ENCODE results near the gene SCAPER.

The SCAPER gene

GRCh38 chr15:76353903-76354302, 551.2 kb downstream of the SCAPER start:
- Histone ChIP-seq H3K4me2 (ENCODE audit: insufficient read depth, low read length, poor library complexity, severe bottlenecking) (no peak overlapping the region), H2AK5ac (ENCODE audit: low read depth, low read length) (no peak overlapping the region), H3K23ac (ENCODE audit: low read depth, low read length, poor library complexity) (no peak overlapping the region), H3K9ac (ENCODE audit: low read depth, low read length, poor library complexity) (no peak overlapping the region), H2AFZ (ENCODE audit: low read length) (no peak overlapping the region), H3K27ac (replicated peaks; ENCODE audit: low read length) (no peak overlapping the region), H3K27me3 (ENCODE audit: control insufficient read depth in 3 of 3, insufficient read depth in 3 of 3, low read depth in 1 of 3, low read length in 3 of 3) (peaks cover under 1 to 3% (median 2%) of the 10 kb centered on the region in 3 experiments), H3K4me1 (ENCODE audit: control insufficient read depth in 2 of 2, insufficient read depth in 1 of 2, low read depth in 1 of 2, low read length in 2 of 2) (no peaks in the 10 kb centered on the region), H4K8ac (ENCODE audit: low read depth, low read length) (no peak overlapping the region), H2BK15ac (ENCODE audit: low read length) (no peak overlapping the region), H3K4me3 (ENCODE audit: low read length in 2 of 2) (no peak overlapping the region), H3K36me3 (replicated peaks in 1 of 2; ENCODE audit: control insufficient read depth in 2 of 2, insufficient read depth in 2 of 2, low read length in 2 of 2) (no peaks in the 10 kb centered on the region), H3K18ac (ENCODE audit: low read length) (no peak overlapping the region), H3K4ac (ENCODE audit: low read length) (no peak overlapping the region), H2BK5ac (ENCODE audit: low read length) (no peak overlapping the region), H3K79me1 (ENCODE audit: low read depth, low read length) (no peaks in the 10 kb centered on the region), H2BK120ac (ENCODE audit: low read depth, low read length) (no peak overlapping the region), H2BK12ac (ENCODE audit: low read length) (no peak overlapping the region), H4K91ac (ENCODE audit: low read depth, low read length, poor library complexity) (no peak overlapping the region), H3K9me3 (replicated peaks in 1 of 2; ENCODE audit: control insufficient read depth in 2 of 2, insufficient read depth in 1 of 2, low read depth in 1 of 2, low read length in 2 of 2) (no peaks in the 10 kb centered on the region), H3K14ac (ENCODE audit: low read length) (no peak overlapping the region)
- WGBS, 2 donors (ENCODE audit: extremely low coverage in 2 of 2, insufficient read length in 2 of 2, insufficient replicate concordance in 1 of 2), result no CpG with 5 or more reads among the region's 10 CpGs
- DNase-seq (ENCODE audit: low spot score), result no peak

- H2BK12ac ChIP-seq (ENCODE audit: low read length), result no peak overlapping the region
- peaks cover 2 to 10% (median 5%) of the 10 kb centered on the region in 3 experiments for H3K27me3 ChIP-seq (ENCODE audit: control insufficient read depth in 3 of 3, insufficient read depth in 3 of 3, low read depth in 1 of 3, low read length in 3 of 3)
- H3K9ac ChIP-seq (ENCODE audit: low read depth, low read length, poor library complexity), result no peak overlapping the region
- no peaks in the 10 kb centered on the region for H3K4me1 ChIP-seq (ENCODE audit: control insufficient read depth in 2 of 2, insufficient read depth in 1 of 2, low read depth in 1 of 2, low read length in 2 of 2)
- no peaks in the 10 kb centered on the region for H3K36me3 ChIP-seq (replicated peaks in 1 of 2; ENCODE audit: control insufficient read depth in 2 of 2, insufficient read depth in 2 of 2, low read length in 2 of 2)
- no peaks in the 10 kb centered on the region for H3K79me1 ChIP-seq (ENCODE audit: low read depth, low read length)
- no peak overlapping the region for H4K91ac ChIP-seq (ENCODE audit: low read depth, low read length, poor library complexity)
- no peak overlapping the region for H3K27ac ChIP-seq (replicated peaks; ENCODE audit: low read length)
- H2BK120ac ChIP-seq (ENCODE audit: low read depth, low read length), result no peak overlapping the region
- H2BK15ac ChIP-seq (ENCODE audit: low read length), result no peak overlapping the region
- H2AFZ ChIP-seq (ENCODE audit: low read length), result no peak overlapping the region
- no peak overlapping the region for H3K4ac ChIP-seq (ENCODE audit: low read length)
- no peak overlapping the region for H3K18ac ChIP-seq (ENCODE audit: low read length)
- H2BK5ac ChIP-seq (ENCODE audit: low read length), result no peak overlapping the region
- no peak for DNase-seq (ENCODE audit: low spot score)
- H4K8ac ChIP-seq (ENCODE audit: low read depth, low read length), result no peak overlapping the region
- no peak overlapping the region for H3K23ac ChIP-seq (ENCODE audit: low read depth, low read length, poor library complexity)
- H2AK5ac ChIP-seq (ENCODE audit: low read depth, low read length), result no peak overlapping the region
- no CpG with 5 or more reads among the region's 1 CpG for WGBS, 2 donors (ENCODE audit: extremely low coverage in 2 of 2, insufficient read length in 2 of 2, insufficient replicate concordance in 1 of 2)
- no peaks in the 10 kb centered on the region for H3K9me3 ChIP-seq (replicated peaks in 1 of 2; ENCODE audit: control insufficient read depth in 2 of 2, insufficient read depth in 1 of 2, low read depth in 1 of 2, low read length in 2 of 2)
- no peak overlapping the region for H3K4me2 ChIP-seq (ENCODE audit: insufficient read depth, low read length, poor library complexity, severe bottlenecking)
- H3K14ac ChIP-seq (ENCODE audit: low read length), result no peak overlapping the region
- H3K4me3 ChIP-seq (ENCODE audit: low read length in 2 of 2), result no peak overlapping the region
These were observed 552.0 kb downstream of the SCAPER start for GRCh38 chr15:76353023-76353577.

GRCh38 chr15:76349301-76350070, 555.7 kb downstream of the SCAPER start:
- Histone ChIP-seq H2AK5ac (ENCODE audit: low read depth, low read length) (no peak overlapping the region), H4K91ac (ENCODE audit: low read depth, low read length, poor library complexity) (no peak overlapping the region), H2BK15ac (ENCODE audit: low read length) (no peak overlapping the region), H3K9me3 (replicated peaks in 1 of 2; ENCODE audit: control insufficient read depth in 2 of 2, insufficient read depth in 1 of 2, low read depth in 1 of 2, low read length in 2 of 2) (no peaks in the 10 kb centered on the region), H3K4ac (ENCODE audit: low read length) (no peak overlapping the region), H4K8ac (ENCODE audit: low read depth, low read length) (no peak overlapping the region), H3K79me1 (ENCODE audit: low read depth, low read length) (no peaks in the 10 kb centered on the region), H3K36me3 (replicated peaks in 1 of 2; ENCODE audit: control insufficient read depth in 2 of 2, insufficient read depth in 2 of 2, low read length in 2 of 2) (no peaks in the 10 kb centered on the region), H3K23ac (ENCODE audit: low read depth, low read length, poor library complexity) (no peak overlapping the region), H2AFZ (ENCODE audit: low read length) (no peak overlapping the region), H3K4me1 (ENCODE audit: control insufficient read depth in 2 of 2, insufficient read depth in 1 of 2, low read depth in 1 of 2, low read length in 2 of 2) (peaks cover 5 to 8% of the 10 kb centered on the region in 2 donors), H3K14ac (ENCODE audit: low read length) (no peak overlapping the region), H3K27ac (replicated peaks; ENCODE audit: low read length) (no peak overlapping the region), H2BK120ac (ENCODE audit: low read depth, low read length) (no peak overlapping the region), H3K27me3 (ENCODE audit: control insufficient read depth in 3 of 3, insufficient read depth in 3 of 3, low read depth in 1 of 3, low read length in 3 of 3) (peaks cover 31 to 46% (median 37%) of the 10 kb centered on the region in 3 experiments), H3K4me3 (ENCODE audit: low read length in 2 of 2) (no peak overlapping the region), H2BK12ac (ENCODE audit: low read length) (no peak overlapping the region), H3K9ac (ENCODE audit: low read depth, low read length, poor library complexity) (no peak overlapping the region), H3K18ac (ENCODE audit: low read length) (no peak overlapping the region), H3K4me2 (ENCODE audit: insufficient read depth, low read length, poor library complexity, severe bottlenecking) (no peak overlapping the region), H2BK5ac (ENCODE audit: low read length) (no peak overlapping the region)
- no peak for DNase-seq (ENCODE audit: low spot score)
- WGBS, 2 donors (ENCODE audit: extremely low coverage in 2 of 2, insufficient read length in 2 of 2, insufficient replicate concordance in 1 of 2), result no CpG with 5 or more reads among the region's 1 CpG

GRCh38 chr15:76347482-76348055, 557.6 kb downstream of the SCAPER start:
- Histone ChIP-seq H3K23ac (ENCODE audit: low read depth, low read length, poor library complexity) (no peak overlapping the region), H3K14ac (ENCODE audit: low read length) (no peak overlapping the region), H2BK120ac (ENCODE audit: low read depth, low read length) (no peak overlapping the region), H2BK15ac (ENCODE audit: low read length) (no peak overlapping the region), H3K4me1 (ENCODE audit: control insufficient read depth in 2 of 2, insufficient read depth in 1 of 2, low read depth in 1 of 2, low read length in 2 of 2) (peaks cover 5 to 8% of the 10 kb centered on the region in 2 donors), H3K4me3 (ENCODE audit: low read length in 2 of 2) (peak overlapping the region in 1 of 2 donors; percentile 33), H2BK12ac (ENCODE audit: low read length) (no peak overlapping the region), H2AK5ac (ENCODE audit: low read depth, low read length) (no peak overlapping the region), H2AFZ (ENCODE audit: low read length) (peak overlapping the region; percentile 92), H4K91ac (ENCODE audit: low read depth, low read length, poor library complexity) (no peak overlapping the region), H3K4ac (ENCODE audit: low read length) (no peak overlapping the region), H3K27ac (replicated peaks; ENCODE audit: low read length) (no peak overlapping the region), H3K18ac (ENCODE audit: low read length) (no peak overlapping the region), H3K27me3 (ENCODE audit: control insufficient read depth in 3 of 3, insufficient read depth in 3 of 3, low read depth in 1 of 3, low read length in 3 of 3) (peaks cover 46 to 65% (median 54%) of the 10 kb centered on the region in 3 experiments), H3K36me3 (replicated peaks in 1 of 2; ENCODE audit: control insufficient read depth in 2 of 2, insufficient read depth in 2 of 2, low read length in 2 of 2) (no peaks in the 10 kb centered on the region), H3K9ac (ENCODE audit: low read depth, low read length, poor library complexity) (no peak overlapping the region), H3K79me1 (ENCODE audit: low read depth, low read length) (no peaks in the 10 kb centered on the region), H4K8ac (ENCODE audit: low read depth, low read length) (no peak overlapping the region), H3K4me2 (ENCODE audit: insufficient read depth, low read length, poor library complexity, severe bottlenecking) (peak overlapping the region; percentile 73), H3K9me3 (replicated peaks in 1 of 2; ENCODE audit: control insufficient read depth in 2 of 2, insufficient read depth in 1 of 2, low read depth in 1 of 2, low read length in 2 of 2) (peaks cover 0 to under 1% of the 10 kb centered on the region in 2 donors), H2BK5ac (ENCODE audit: low read length) (no peak overlapping the region)
- DNase-seq (ENCODE audit: low spot score), result no peak
- no CpG with 5 or more reads among the region's 13 CpGs for WGBS, 2 donors (ENCODE audit: extremely low coverage in 2 of 2, insufficient read length in 2 of 2, insufficient replicate concordance in 1 of 2)

Data from neuronal stem cell (in vitro differentiated cells).